Measurements from ENCODE around the gene SETMAR.

SETMAR gene

GRCh38 chr3:4355401-4356219, 52.4 kb downstream of the SETMAR start:
- no peak for DNase-seq

- no peak for DNase-seq
Measured at GRCh38 chr3:4356220-4356540, 53.0 kb downstream of the SETMAR start.

GRCh38 chr3:4356546-4357410, 53.6 kb downstream of the SETMAR start:
- no peak for DNase-seq

- DNase-seq = no peak
Measured at GRCh38 chr3:4358273-4358672, 55.1 kb downstream of the SETMAR start.

- no peak for DNase-seq
Measured at GRCh38 chr3:4359805-4360502, 56.8 kb downstream of the SETMAR start.

- no peak for DNase-seq
Measured at GRCh38 chr3:4360817-4361216, 57.6 kb downstream of the SETMAR start.

GRCh38 chr3:4362523-4362922, 59.4 kb downstream of the SETMAR start:
- no peak for DNase-seq
